OCI-LY7 (cell line): Measurements from ENCODE around the gene TTC8. TPM values are rescaled to one million over a fixed set of nuclear protein-coding genes. Genes with fewer than 3 reads are reported as not detected.
"Not testable (repeated sequence)": the region's sequence is repeated elsewhere in the genome, so short reads cannot be mapped to it uniquely, and the experiment has no call there.

Experiments used
- BruUV-seq: library from RNA; stranded (reverse); fragments of 400-500 nt; replicated peaks from 2 replicates; lab custom pipeline; 2021; lab: Mats Ljungman, UMichigan
- CTCF ChIA-PET: fragments of 300-600 bp; sonication (Branson Sonifier 250); formaldehyde crosslinking; loops from one replicate; lab custom pipeline; 2022; ENCODE audit warnings: antibody characterized with exemption; ENCODE audit not compliant: unreplicated experiment; lab: Charles Lee
- POLR2A ChIA-PET: fragments of 300-600 bp; sonication (Branson Sonifier 250); formaldehyde crosslinking; loops from one replicate; lab custom pipeline; 2022; ENCODE audit warnings: antibody characterized with exemption; lab: Charles Lee
- DNase-seq: peaks from one replicate; pipeline ENCODE4 v3.0.0-alpha.2; 2015; ENCODE audit warnings: low spot score
- H2AFZ ChIP-seq: fragments of 200-600 bp; sonication (generic), shearing (Covaris generic); 2 replicates; pipeline ENCODE4 v1.6.1; 2014; ENCODE audit warnings: mild to moderate bottlenecking, antibody characterized with exemption, low read length, moderate library complexity
- H3K27ac ChIP-seq: fragments of 200-600 bp; sonication (generic); 2 replicates; pipeline ENCODE4 v1.5.1; 2014; ENCODE audit warnings: mixed run types, low read depth, mild to moderate bottlenecking, moderate library complexity, low read length, inconsistent platforms; ENCODE audit not compliant: poor library complexity, severe bottlenecking
- H3K36me3 ChIP-seq: fragments of 200-600 bp; sonication (generic); 2 replicates; pipeline ENCODE4 v1.6.1; 2014; ENCODE audit warnings: mild to moderate bottlenecking, antibody characterized with exemption, low read length, moderate library complexity, mixed read lengths; ENCODE audit not compliant: insufficient read depth
- H3K4me1 ChIP-seq: fragments of 200-600 bp; sonication (generic); 2 replicates; pipeline ENCODE4 v1.5.1; 2014; ENCODE audit warnings: mild to moderate bottlenecking, low read length; ENCODE audit not compliant: insufficient read depth, poor library complexity, severe bottlenecking
- H3K4me2 ChIP-seq: fragments of 200-600 bp; sonication (generic); 2 replicates; pipeline ENCODE4 v1.6.1; 2014; ENCODE audit warnings: mild to moderate bottlenecking, low read length
- H3K4me3 ChIP-seq: fragments of 200-600 bp; sonication (generic); 2 replicates; pipeline ENCODE4 v1.5.1; 2014; ENCODE audit warnings: mild to moderate bottlenecking, low read depth, low read length; ENCODE audit not compliant: poor library complexity, severe bottlenecking
- H3K79me2 ChIP-seq: fragments of 200-600 bp; sonication (generic); 2 replicates; pipeline ENCODE4 v1.6.1; 2016; ENCODE audit warnings: low read depth, mild to moderate bottlenecking, low read length, moderate library complexity, mixed read lengths; ENCODE audit not compliant: insufficient read depth
- H3K9me2 ChIP-seq: fragments of 200-600 bp; sonication (generic); 2 replicates; pipeline ENCODE4 v1.6.1; 2016; ENCODE audit warnings: mild to moderate bottlenecking, low read length, mixed read lengths; ENCODE audit not compliant: insufficient read depth
- H3K9me3 ChIP-seq: fragments of 200-600 bp; sonication (generic); 2 replicates; pipeline ENCODE4 v1.6.1; 2014; ENCODE audit warnings: mild to moderate bottlenecking, mixed run types, low read length, mixed read lengths
- H4K20me1 ChIP-seq: fragments of 200-600 bp; sonication (generic); 2 replicates; pipeline ENCODE4 v1.6.1; 2014; ENCODE audit warnings: mild to moderate bottlenecking, antibody characterized with exemption, low read length, moderate library complexity, mixed read lengths; ENCODE audit not compliant: insufficient read depth
- CTCF ChIP-seq: fragments of 200-600 bp; sonication (generic); conservative IDR thresholded peaks from 2 replicates; pipeline ENCODE4 v1.5.1; 2014; ENCODE audit warnings: mild to moderate bottlenecking, antibody characterized with exemption, low read length, moderate library complexity, mixed read lengths
- EZH2phosphoT487 ChIP-seq: fragments of 200-600 bp; sonication (generic); IDR thresholded peaks from 2 replicates; pipeline ENCODE4 v1.6.1; 2018; ENCODE audit warnings: low read depth, borderline replicate concordance, mild to moderate bottlenecking, mixed run types, antibody characterized with exemption, low read length, moderate library complexity, mixed read lengths
- intact Hi-C: fragments of 100-400 bp; cut with micrococcal nuclease; formaldehyde crosslinking; loops from one replicate; pipeline ENCODE4 v1.10.0; 2022; ENCODE audit not compliant: unreplicated experiment
- total RNA-seq, 2 experiments: library from RNA; depleted of rRNA in 1 of 2; stranded (reverse); fragments of >200 nt in 1 of 2; shearing (Covaris generic) in 1 of 2; gene quantifications; 2 replicates each; pipeline ENCODE4 v1.2.3, GENCODE V29; 2014 to 2022

Gene TTC8
- total RNA-seq, 2 experiments from 2014 or later: 3.0 to 8.2 TPM

GRCh38 chr14:88853129-88853528 is 28.7 kb downstream of the TTC8 start:
- intact Hi-C loops: no loop called here
- Histone ChIP-seq H4K20me1 (no peaks in the 10 kb centered on the region), H3K27ac (no peak overlapping the region), H2AFZ (no peak overlapping the region), H3K4me2 (no peak overlapping the region), H3K4me1 (no peaks in the 10 kb centered on the region), H3K36me3 (no peaks in the 10 kb centered on the region), H3K79me2 (no peaks in the 10 kb centered on the region), H3K9me2 (no peaks in the 10 kb centered on the region), H3K9me3 (no peaks in the 10 kb centered on the region), H3K4me3 (no peak overlapping the region)
- TF ChIP-seq CTCF: no peak
- TF ChIP-seq EZH2phosphoT487: no peak
- ChIA-PET CTCF (no interaction called here), POLR2A (interaction anchor here (1.2 to 1.8 kb wide), 2 partner anchors 11 to 29 kb away, joined by 3 to 10 read pairs; partner anchors contain the start of gene TTC8)
- DNase-seq: no peak
- no TSS peak for BruUV-seq

GRCh38 chr14:88856786-88857366 is 32.4 kb downstream of the TTC8 start:
- H3K36me3 ChIP-seq: no peaks in the 10 kb centered on the region
- no peak overlapping the region for H2AFZ ChIP-seq
- intact Hi-C loops: no loop called here
- H3K9me2 ChIP-seq: no peaks in the 10 kb centered on the region
- ChIA-PET POLR2A (interaction anchor here (0.6 kb wide), 1 partner anchor 938 kb away, joined by 3 read pairs; no protein-coding TSS in a partner anchor), CTCF (no interaction called here)
- H3K27ac ChIP-seq: no peak overlapping the region
- no peak for DNase-seq
- H3K4me1 ChIP-seq: no peaks in the 10 kb centered on the region
- H3K4me3 ChIP-seq: no peak overlapping the region
- no TSS peak for BruUV-seq
- no peaks in the 10 kb centered on the region for H4K20me1 ChIP-seq
- H3K9me3 ChIP-seq: no peaks in the 10 kb centered on the region
- H3K79me2 ChIP-seq: no peaks in the 10 kb centered on the region
- H3K4me2 ChIP-seq: no peak overlapping the region
- TF ChIP-seq EZH2phosphoT487 (no peak), CTCF (no peak)

- intact Hi-C loops, H3K9me2 ChIP-seq, H3K36me3 ChIP-seq, BruUV-seq, DNase-seq, H3K27ac ChIP-seq, H3K4me2 ChIP-seq, CTCF ChIA-PET, H3K79me2 ChIP-seq, H2AFZ ChIP-seq, H3K9me3 ChIP-seq, H3K4me1 ChIP-seq, H3K4me3 ChIP-seq, H4K20me1 ChIP-seq: not testable (repeated sequence)
- POLR2A ChIA-PET: interaction anchor here (0.6 kb wide), 1 partner anchor 789 kb away, joined by 3 read pairs; no protein-coding TSS in a partner anchor
These were observed 33.4 kb downstream of the TTC8 start for GRCh38 chr14:88857861-88858260.

- H3K4me1 ChIP-seq, BruUV-seq, H3K36me3 ChIP-seq, H3K4me3 ChIP-seq, H3K4me2 ChIP-seq, H3K9me3 ChIP-seq, DNase-seq, CTCF ChIA-PET, H2AFZ ChIP-seq, H4K20me1 ChIP-seq, H3K79me2 ChIP-seq, H3K9me2 ChIP-seq, intact Hi-C loops, POLR2A ChIA-PET, H3K27ac ChIP-seq: not testable (repeated sequence)
These were observed 34.7 kb downstream of the TTC8 start for GRCh38 chr14:88859118-88859517.
